HG02610 (cell line): ENCODE measurements around the gene ROS1.

Experiments
- ATAC-seq: cut with Tn5 transposase; IDR thresholded peaks from one replicate; pipeline ENCODE4 v1.9.1; 2021; ENCODE audit warnings: mild to moderate bottlenecking, moderate library complexity; ENCODE audit not compliant: unreplicated experiment

Gene ROS1

DNA sequence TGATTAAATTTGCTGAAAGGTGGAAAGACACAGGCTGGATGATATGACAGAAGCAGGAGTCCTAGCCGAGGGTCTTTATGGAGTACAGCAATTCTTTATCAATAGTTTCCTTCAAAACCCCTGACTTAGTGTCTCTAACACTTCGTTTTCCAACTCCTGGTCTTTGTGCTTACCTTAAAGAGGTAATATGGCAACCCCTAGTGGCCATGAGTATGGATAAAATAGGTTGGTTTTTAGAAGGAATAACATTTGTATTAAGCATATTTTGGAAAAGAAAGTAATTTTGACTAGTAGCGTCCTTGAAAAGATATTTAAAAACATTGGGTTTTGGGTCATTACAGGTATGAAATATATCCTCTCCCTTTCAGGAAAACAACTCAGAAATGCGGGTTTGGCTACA, 108.5 kb downstream of the ROS1 start:
- ATAC-seq, result no peak

DNA sequence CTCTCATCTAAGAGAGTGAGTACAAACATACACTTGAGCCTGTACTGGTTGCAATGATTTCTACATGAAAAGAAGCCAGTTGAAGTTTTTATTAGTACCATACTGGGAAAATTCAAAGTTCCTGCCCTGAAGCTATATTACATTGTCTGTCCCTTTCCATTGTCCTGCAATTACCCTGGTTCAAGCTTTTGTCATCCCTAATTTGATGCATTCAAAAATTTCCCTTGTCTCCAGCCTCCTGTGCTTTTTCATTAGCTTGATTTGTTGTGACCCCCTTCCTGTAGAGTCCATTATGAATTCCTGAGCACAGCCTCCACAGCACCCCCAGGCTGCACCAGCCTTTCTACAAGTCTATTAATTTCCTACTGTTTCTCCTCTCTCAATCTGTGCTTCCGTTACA, 114.0 kb downstream of the ROS1 start:
- ATAC-seq, result no peak

DNA sequence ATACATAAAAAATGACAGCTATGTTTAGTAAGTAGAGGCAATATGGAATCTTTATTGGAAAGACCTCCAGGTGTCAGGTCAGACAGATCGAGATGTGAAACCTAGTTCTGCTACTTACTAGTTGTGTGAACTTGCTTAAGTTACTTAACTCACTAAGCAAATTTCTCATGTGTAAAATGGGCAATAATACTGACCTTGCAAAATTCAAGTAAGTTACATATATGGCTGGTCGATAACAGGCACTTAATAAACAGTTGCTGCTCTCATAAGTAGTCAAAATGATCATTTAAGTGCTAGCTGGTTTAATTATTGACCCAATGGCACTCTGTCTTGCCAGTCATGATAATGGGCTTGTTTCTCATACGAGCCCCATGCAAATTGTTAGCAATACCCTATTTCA, 114.4 kb downstream of the ROS1 start:
- ATAC-seq, result no peak

DNA sequence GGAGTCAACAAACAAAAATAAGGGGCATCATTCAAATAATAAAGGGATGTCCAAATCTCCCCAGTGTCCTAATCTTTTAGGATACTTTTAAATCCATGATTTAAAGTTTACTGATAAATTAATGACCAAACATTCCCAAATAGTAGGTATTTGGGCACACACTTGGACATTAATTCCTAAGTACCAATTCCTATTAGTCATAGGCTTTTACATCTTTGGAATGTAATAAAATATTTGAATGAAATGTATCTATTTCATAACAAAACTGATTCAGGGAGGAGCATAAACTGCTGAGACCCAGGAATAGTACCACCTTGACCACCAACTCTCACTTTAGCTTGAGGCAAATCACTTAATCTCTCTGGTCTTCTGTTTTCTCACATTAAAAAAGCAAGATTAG, 116.1 kb downstream of the ROS1 start:
- no peak for ATAC-seq

DNA sequence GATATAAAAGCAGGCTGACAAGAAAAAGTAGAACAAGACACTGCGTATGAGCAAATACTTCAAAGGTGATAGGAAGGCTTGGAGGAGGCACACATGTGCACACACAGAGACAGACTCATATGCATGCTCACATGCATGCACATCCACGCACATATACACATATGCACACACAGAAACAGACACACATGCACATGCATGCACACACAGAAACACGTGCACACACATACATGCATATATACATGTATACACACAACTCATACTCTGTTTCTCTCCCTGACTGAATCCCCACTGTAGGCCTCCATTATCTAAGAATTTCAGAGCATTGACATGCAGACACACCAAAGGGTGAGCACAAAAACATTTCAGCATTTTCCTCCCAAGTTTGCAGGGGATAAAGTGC, 116.7 kb downstream of the ROS1 start:
- ATAC-seq, result no peak

DNA sequence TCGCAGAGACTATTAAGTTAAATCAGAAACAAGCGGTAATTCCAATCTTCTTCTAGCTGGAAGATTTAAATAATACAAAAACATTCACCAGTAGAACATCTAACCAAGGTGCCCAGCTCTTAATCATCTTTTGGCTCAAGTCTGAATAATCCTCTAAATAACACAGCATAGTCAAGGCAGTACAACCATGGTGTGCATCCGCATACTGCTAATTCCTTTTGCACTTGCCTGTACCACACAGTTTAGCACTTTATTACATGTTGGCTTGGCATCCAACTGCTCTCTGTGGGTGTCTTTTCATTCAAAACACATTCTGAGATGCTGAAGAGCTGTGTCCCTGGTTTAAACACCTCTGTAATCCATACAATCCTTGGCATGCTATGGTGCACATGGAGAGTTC, 118.1 kb downstream of the ROS1 start:
- ATAC-seq, result no peak

DNA sequence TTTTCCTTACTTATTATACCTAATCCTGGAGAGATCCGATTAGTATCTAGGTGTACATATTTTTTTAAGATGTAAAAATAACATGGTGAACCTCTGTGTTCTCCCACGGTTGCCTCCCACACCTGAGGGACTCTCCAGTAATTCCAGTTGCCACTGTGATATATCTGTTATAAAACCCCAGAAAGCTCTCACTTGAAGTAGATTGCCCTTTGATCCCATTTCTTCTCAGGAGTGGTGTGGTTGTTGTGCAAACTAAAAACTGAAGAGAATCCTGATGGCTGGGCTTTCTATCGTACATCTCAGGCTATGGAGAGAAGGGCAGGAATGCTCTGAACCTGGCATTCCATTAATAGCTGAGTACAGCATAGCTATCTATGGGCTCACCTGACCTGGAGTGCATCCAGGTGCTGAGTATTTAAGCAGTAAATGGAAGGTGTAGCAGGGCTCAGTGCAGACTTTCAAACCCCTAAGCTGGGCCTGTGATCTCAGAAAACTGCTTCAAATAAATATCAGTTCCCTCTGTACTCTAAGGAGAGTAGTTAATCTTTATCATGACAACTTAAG, 119.4 kb downstream of the ROS1 start:
- no peak for ATAC-seq

DNA sequence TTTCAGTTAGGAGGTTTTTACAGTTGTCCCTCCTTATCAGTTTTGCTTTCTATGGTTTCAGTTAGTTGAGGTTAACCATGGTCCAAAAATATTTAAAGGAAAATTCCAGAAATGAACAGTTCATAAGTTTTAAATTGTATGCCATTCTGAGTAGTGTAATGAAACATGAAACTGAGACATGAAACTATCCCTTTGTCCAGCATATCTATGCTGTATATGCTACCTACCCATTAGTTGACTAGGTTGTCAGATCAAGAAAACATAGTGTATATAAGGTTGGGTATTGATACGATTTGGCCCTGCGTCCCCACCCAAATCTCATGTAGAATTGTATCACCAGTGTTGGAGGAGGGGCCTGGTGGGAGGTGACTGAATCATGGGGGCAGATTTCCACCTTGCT, 121.3 kb downstream of the ROS1 start:
- no peak for ATAC-seq

DNA sequence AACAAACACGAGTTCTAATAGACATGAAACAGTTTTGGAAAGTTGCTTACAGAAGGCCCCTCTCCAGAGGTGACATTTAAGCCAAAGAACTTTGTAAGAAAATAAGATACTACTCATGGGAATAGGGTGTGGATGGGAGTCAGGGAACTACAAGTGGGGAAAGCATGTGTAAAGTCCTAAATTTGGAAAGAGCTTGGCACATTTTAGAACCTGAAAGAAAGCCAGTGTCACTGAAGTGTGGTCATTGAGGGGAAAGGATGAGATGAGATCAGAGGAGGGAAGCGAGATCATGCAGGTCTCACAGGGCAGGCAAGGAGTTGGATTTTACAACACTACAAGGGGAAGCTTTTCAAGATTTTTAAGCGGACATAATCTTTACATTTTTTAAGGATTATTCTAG, 122.4 kb downstream of the ROS1 start:
- ATAC-seq, result no peak

DNA sequence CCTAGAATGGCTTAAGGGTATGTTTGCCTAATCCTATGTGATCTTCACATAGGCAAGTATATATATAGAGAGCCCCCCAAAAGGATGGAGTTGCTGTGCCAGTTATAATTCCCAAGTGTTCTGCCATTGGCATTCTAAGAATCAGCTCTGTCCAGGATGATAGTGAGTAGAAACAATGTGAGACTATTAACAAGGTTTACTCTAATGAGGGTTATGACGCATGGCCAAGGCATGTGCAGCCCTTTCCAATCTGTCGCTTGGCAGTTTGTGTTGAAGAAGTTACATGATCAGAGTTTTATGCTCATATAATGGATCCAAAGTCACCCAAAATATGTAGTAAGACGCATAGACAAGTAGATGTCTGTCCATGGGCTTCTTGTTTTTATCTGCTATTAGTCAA, 126.8 kb downstream of the ROS1 start:
- ATAC-seq, result no peak

DNA sequence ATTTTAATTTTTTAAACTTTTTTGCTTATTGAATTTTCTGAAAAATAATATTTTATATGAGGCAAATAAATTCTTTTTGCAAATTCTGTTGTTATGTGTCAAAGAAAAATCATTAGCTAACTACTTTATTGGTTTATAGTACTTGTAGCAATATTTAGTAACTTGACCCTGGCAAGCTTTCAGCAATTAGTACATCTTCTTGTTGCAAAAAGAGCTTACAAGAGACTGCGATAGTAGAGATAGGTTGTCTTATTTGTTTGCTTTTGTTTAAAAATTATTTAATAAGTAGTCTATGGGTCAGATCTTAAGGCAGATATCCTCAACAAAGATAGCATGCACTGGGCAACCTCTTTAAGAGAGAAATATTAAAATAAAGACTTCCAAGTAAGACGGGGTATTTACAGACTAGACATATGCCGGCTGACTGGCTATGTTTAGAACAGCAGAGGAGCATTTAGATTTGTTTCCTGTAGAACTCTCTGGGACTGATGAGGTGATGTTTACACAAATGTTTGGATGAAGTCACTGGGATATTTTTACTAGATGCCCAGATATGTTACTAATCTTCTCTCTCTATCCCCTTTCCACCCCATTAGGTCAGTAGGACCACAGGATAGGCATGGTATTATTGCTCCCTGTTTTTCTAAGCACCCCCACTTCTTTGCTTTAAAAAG, 135.4 kb downstream of the ROS1 start:
- ATAC-seq, result no peak

DNA sequence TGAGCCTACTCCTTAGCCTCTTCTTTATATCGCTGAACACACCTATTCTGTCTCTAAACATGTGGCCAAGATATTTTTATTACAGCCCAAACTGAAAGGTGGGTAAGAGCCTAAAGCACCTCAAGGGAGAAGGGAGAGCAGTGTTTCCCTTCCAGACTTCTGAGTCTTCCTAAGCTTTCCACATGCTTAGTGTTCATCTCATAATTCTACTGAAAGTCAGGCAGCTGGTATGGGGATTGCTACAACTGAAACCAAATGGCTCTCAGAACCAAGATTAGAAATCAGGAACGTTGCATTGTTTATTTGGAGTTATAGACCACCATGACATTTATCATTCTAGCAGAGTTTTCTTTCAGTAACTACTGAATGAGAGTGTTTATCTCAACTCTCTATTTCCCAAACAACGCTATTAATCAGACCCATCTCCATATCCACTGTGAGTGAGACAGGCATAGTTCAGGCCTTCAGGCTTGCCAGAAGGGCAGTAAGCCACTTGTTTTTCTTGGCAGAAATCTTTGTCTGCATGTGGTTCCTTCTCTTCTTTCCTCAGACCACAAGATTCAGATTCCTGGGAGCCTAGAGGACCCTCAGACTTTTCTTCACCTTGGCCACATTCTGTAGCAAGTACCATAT, 137.5 kb downstream of the ROS1 start:
- no peak for ATAC-seq

DNA sequence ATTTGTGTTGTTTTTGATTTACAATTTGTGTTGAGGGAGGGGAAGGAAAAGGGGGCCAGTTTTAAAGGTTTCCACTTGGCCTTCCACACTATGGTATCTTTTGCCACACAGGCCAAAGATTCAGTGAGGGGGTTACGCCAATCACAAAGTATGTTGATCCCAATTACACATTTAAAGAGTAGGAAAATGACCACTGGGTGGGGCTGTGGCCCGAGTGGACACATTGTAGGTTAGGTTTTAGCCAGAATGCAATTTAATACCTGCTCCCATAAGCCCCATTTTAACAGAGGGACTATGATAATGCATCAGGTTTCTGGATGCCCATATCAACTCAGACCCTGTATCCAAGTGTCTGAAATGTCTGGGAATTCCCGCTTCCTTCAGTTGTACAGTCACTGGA, 144.8 kb downstream of the ROS1 start:
- no peak for ATAC-seq

DNA sequence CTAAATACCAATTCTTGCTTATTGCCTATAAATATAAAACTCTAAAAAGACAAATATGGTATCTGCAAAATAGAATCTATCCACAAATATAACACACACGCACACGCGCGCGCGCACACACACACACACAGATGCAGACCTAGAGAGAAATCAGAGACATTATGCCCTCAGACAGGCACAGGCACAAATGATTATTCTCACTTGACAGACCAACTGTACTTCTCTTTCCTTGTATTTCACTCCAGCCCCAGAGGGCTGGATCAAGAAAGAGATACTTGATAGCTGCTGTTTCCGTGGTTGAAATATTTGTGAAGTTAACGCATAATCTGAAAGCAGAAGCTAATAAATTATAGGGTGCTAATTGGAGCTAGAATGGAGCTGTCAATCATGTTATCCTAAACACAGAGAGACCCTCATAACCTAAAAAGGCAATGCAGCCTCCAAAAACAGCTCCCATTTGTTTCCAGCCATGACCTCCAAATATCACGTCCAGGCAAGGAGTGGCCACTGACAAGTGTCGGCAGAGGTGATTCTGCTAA, 148.9 kb downstream of the ROS1 start:
- ATAC-seq, result no peak

DNA sequence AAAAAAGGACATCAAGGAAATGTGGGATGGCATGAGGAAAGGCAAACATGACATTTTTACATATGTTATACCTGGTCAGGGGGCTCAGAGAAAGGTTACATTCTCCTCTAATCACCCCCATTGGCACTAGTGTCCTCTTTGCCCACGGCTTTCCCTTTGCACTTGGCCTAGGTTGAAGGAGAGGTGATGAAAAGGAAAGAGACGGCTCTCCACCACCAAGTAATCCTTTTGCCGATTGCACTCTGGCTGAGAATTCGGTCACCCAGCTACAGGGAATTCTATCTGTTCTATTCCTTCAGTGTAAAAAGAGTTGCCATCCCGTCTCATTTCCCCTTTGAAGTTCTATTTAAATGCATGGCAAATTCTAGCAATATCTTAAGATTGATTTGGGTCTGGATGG, 150.0 kb downstream of the ROS1 start:
- ATAC-seq, result no peak

DNA sequence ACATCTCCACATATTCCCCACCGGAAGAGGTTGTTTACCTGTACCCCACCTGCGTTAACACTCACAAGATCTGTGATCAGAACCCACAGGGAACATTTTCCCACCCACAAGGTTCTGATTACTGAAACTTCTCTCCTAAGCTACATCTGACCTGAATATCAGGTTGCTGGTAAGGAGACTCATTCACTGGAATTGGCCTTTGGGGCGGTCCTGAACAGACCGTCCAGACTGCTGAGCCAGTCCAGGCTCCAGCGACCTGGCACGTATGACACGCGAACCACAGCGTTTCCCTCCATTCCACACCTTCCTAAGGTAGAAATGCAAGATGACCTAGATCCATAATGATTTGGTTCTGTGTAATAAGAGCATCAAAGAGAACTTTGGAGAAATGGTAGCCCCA, 150.5 kb downstream of the ROS1 start:
- no peak for ATAC-seq

DNA sequence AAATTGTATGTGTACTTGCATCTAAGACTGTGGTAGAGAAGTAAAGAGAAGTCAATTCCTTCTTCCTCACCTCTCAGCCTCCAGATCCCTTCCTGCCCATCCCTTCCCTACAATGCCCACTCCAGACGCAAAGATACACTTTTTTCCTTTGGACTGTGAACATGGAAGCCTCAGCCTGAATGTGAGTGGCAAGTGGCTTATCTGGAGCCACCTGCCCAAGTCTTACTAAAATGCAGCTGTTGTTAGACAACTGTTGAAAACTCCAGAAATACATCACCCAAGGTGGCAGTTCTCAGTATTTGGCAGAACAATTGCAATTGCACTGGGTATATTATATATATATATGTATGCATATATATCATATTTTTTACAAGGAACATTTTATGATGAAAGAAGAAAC, 152.9 kb downstream of the ROS1 start:
- ATAC-seq, result no peak

DNA sequence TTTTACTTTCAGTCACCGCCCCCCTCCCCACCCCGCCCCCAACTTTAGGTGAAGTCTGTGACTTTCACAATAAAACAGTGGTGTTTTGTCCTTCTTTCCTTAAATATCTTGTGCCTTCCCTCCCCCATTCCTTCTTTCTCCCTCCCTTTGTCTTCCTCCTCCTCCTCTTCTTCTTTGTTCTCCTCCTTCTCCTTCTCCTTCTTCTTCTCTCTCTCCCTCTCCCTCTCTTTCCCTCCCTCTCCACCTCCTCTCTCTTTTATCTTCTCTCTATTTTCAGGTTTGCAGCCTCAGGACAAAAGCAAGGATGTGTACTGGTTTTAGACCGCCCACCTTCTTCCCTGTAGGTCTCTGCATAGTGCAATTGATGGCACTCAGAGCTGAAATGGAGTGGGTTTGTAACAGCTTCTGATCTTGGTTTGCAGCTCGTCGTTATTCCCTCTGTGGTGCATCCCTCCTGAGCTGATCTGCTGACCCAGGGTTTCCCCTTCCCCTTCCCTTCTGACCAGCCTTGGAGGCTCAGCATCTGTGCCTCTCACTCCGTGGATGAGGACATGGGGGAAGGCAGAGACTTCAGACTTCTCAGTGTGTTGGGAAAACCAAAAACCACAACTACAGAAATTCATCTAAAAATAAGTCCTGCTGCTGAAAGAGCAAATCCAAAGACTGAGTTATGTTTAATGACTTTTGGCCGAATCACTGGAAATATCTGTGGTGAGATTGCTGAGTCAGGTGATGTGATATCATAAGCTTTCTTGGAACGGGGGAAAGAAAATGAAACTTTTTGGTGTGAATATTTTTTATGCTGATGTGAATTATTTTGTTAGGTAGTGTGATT, 153.5 kb downstream of the ROS1 start:
- ATAC-seq, result no peak

DNA sequence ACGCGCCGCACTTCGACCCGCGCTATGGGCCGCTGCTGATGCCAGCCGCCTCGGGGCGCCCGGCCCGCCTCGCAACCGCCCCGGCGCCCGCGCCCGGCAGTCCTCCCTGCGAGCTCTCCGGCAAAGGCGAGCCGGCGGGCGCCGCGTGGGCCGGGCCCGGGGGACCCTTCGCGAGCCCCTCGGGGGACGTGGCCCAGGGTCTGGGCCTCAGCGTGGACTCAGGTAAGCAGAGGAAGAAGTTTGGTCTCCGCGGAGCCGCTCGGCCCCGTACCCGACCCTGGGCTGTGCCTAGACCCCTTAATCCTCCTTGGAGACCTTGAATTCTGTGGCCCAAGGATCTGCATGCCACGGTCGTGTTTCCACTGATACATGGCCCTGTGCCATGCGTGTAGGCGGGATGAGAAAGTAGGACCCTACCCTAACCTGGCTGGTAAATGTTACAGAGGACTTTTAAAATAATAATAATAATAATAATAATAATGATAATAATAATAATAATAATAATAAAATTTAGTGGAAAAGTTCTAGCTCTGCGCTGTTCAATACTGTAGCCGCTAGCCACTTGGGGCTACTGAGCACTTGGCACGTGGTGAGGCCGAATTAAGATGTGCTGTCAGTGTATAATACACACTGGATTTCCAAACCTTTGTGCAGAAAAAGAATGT, 154.8 kb downstream of the ROS1 start:
- ATAC-seq, result no peak

DNA sequence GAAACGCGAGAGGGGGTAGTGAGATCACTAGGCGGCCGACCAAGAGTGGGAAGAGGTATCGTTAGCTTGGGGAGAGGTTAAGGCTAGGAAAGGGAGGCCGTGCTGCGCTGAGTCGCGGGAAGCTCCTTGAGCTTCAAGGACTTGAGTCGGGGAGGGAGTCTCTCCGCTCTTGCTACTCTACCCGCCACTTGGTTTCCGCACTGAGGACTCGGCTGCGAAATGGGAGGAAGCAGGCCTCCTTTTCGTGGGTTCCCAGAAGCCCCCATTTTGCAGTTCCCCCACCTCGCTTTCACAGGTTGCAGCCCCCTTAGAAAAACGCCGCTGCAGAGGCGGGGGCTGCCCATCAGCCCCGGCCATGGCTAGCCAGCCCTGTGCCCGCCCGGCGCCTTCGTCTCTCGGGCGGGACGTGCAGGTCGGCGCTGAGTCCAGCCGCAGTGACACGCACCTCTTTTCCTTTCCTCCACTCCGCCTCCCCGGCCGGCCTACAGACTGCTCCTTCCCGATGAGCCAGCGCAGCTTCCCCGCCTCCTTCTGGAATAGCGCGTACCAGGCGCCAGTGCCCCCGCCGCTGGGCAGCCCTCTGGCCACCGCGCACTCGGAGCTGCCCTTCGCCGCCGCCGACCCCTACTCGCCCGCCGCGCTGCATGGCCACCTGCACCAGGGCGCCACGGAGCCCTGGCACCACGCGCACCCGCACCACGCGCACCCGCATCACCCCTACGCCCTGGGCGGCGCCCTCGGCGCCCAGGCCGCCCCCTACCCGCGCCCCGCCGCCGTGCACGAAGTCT, 155.5 kb downstream of the ROS1 start:
- ATAC-seq, result no peak
